GM19351 (cell line): ENCODE results near the gene KLHDC8A.

ENCODE experiments used
- ATAC-seq: cut with Tn5 transposase; IDR thresholded peaks from one replicate; pipeline ENCODE4 v1.9.1; 2021; ENCODE audit warnings: mild to moderate bottlenecking, moderate library complexity; ENCODE audit not compliant: unreplicated experiment

The KLHDC8A gene

DNA sequence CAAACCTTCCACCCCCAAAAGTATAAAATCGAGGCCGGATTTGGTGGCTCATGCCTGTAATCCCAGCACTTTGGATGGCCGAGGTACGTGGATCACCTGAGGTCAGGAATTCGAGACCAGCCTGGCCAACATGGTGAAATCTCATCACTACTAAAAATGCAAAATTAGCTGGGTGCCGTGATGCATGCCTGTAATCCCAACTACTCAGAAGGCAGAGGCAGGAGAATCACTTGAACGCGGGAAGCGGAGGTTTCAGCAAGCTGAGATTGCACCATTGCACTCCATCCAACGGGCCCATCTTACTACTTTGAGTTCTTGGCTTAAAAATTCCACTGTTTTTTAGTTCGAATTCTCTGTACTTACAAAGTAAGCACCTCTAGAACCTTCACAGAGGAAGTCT lies 11.0 kb downstream of the KLHDC8A start:
- no peak for ATAC-seq

DNA sequence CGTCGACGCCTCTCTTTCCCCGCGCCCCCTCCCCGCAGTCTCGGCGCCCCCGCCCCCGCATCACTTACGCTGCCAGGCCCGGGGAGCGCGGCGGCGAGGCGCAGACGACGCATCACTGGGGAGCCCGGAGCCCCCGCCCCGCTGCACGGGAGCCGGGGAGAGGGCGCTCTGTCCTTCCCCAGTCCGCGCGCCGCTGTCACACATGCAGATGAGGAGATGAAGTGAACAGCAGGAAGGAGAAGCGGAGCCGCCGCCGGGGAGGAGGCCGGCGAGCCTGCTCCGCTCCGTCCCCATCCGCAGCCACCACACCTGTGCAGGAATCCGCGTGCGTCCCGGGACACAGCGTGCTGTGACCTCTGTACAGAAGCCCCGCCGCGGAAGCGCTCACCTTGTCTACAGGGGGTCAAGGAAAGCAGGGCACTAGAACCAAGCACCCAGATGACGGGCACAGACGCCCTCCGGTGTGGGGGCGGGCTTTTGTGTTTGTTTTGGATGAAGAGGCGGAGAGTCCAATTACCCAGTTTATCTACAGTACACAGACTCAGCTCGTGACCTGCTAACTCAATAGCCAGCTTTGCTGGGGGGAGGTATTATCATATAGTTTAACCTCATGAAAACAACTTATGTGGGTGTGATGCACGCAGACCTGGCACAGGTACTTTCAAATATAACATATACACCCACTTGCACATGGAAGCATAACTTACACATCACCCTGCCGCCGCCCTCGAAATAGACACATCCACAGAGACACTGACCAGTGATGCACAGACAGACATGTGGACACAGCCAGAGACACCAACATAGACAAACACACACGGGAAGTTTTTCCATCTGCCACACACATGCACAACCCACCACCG lies 12.4 kb downstream of the KLHDC8A start:
- ATAC-seq = no peak

DNA sequence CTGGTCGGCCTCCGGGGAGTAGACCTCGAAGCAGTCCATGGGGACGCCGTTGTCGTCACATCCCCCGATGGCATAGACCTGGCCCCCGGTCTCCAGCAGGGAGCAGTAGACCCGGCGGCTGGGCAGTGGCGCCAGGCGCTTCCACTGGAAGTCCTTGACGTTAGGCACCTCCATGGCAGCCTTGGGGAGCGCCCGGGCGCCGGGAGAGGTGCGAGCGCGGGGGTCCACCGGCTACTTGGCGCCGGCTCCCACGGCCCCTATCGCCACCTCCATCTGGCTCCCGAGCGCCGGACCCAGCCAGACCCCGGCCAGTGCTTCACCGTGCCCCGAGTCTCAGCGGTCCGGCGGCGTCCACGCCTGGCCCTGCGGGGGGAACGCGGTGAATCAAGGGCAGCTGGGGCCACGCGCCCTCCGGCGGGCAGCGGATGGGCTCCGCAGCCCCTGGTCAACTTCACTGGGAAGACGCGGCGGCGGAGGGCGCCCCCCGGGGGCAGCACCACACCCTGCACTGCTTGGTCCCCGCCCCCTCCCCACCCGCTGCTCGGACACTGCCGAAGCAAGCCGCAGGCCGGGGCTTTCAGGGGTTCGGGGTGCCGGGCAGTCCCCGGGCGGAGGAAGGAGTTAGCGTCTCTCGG lies 13.2 kb downstream of the KLHDC8A start:
- ATAC-seq = no peak

DNA sequence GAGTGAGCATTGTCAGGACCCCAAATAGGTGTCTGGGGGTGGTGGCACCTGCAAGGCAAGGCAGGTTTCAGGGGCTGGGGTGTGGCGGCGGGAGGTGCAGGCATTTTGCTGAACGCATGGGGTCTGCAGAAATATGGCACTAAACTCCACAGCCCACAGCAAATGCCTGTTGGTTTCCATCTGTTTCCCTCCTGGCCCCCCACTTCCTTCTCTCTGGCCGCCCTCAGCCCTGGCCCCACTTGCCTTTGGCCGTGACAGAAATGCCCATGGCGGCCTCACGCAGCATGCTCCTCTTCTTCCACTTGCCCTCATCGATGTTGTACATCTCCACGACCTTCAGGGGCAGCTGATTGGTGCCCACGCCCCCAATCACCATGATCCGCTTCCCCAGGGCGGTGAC lies 13.7 kb downstream of the KLHDC8A start:
- ATAC-seq = no peak

DNA sequence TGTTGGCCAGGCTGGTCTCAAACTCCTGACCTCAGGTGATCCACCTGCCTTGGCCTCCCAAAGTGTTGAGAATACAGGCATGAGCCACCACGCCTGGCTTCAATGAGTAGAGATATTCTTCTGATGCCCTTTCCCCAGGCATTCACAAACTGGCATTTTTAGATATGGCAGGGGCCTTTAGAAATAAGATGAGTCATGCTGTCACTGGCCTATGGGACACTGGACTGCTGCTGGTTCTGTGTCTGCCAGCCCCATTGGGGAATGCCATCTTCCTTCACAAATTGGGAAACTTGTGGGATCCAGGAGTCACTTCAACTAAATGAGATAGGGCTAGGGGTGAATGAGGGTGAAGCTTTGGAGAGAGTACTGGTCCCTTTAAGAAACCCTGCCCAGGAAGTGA lies 16.0 kb downstream of the KLHDC8A start:
- ATAC-seq = no peak

DNA sequence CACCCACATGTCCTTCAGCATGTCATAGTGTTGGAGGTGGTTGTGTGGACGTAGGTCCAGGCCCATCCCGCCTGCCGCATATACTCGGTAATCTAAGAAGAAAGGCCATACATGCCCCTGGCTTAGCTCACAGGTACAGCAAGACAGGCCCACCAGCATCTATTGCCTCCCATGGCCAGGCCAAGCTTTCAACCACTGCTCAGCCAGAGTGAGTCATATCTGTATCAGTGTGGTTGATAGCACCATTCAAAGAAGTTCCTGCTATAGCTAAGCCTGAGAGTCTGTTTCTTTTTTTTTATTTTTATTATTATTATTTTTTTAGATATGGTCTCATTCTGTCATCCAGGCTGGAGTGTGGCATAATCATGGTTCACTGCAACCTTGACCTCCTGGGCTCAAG lies 17.0 kb downstream of the KLHDC8A start:
- ATAC-seq = peak; percentile 94

DNA sequence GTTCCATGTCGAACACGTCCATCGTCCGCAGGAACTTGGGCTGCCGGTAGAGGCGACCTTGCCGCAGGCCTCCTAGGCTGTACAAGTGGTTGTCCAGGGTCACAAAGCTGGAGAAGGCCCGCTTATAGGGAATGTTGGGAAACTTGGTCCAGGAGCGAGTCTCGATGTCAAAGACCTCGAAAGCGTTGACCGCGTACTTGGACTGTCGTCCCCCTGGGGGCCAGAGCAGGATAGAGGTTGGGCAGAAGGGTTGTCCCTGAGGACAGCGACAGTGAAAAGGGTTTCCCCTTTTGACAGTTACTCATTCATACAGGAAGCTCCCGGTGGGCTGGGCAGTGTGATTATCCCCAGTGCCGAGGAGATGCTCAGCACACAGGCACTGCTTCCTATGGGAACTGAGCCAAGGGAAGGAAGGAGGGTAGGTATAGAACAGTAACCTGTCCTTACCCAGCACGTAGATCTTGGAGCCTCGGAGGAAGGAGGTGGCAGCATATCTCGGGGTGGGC lies 17.5 kb downstream of the KLHDC8A start:
- peak; percentile 12 for ATAC-seq

DNA sequence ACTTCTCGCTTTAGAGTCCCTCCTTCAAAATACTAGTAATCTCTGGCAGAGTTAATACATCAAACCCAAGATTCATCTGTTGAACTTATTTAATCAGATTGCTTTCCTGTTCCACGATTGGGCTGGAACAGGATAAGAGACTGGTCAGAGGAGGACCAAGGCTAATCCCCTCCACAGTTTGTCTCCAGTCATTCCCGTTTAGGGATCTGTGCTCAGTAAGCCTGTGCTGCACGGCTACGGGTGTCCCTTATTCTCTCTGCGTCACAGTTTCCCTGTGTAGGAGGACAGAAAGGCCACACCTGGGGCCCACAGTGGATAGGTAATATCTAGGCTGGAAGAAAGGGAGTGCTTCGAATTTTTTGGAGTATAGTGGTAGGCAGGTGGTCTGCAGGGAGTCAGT lies 18.7 kb downstream of the KLHDC8A start:
- ATAC-seq = no peak

DNA sequence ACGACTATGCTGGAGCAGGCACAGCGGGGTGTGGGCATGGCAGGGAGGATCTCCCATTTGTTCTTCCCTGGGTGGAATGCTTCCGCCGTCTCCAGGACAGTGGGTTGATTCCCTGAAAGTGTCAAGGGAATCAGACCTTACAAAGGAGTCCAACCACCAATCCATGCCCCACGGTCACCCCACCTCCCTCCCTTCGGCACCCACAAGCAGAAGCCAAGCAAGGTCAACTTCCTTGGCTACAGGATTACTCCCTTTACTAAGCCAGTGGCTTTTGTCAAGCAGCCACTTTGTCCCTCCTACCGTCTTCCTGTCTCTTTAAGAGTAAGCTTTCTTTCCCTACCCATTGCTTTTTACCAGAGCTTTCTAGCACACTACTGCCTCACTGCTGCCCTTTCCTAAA lies 19.2 kb downstream of the KLHDC8A start:
- no peak for ATAC-seq

DNA sequence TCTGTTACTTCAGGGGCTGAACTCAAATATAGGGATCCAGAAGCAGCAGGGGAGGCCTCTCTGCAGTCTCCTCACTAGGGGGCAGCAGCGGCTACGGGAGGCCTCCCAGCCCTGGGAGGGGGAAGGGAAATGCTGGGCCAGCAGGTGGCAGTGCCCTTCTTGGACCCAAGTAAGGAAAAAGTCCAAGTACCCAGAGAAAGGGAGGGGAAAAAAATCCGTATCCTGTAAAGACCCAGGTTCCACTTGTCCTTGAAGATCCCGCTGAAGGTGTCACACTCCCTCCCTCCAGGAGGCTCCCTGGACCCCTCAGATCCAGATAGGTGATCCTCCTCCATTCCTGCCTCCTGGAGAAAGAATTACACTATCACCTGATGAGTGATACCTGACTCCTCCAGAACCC lies 21.0 kb downstream of the KLHDC8A start:
- no peak for ATAC-seq

DNA sequence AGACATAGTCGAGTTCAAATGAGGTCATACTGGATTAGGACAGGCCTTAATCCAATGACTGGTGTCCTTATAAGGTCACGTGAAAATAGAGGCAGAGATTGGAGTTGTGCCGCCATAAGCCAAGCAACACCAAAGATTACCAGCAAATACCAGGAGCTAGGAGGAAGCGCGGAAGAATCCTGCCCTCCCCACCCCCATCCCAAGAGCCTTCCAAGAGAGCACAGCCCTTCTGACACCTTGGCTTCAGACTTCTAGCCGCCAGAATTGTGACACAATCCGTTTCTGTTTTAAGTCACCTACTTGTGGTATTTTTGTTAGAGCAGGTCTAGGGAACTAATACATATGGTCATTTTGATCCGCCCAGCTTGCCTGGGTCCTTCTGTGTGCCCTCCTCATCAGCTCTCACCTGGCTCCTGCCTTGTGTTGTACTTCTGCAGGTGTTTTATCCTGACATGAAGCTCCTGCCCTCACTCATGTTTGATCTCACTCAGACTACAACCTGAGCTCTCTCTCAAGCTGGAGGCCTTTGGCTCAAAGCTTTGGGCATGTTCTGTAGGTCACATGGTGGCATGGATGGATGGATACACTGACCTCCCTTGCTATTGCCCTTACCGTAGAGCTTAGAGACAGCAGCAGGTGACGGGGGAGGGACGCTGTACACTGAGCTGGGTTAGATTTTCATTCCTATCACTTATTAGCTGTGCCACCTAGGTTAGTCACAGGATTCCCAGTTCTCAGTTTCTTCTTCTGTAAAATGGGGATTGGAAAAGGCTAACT lies 24.5 kb downstream of the KLHDC8A start:
- no peak for ATAC-seq

DNA sequence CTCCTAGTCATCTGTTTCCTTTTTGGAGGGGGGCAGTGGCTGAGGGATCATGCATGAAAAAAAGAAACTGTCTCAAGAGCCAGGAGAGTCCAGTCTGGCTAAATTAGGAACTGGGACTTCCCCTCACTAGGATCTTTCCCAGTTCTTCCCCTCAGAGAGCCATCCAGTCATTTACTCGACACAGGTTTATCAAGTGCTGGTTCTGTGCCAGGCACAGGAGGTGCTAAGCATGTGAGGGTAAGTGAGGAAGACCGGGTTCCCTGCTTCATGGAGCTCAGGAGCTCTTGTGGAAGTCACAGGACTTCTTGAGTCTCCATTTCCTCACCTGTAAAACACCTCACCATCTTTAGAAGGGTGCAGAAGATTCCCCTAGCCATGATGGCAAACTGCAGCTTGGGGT lies 26.6 kb downstream of the KLHDC8A start:
- ATAC-seq = no peak

DNA sequence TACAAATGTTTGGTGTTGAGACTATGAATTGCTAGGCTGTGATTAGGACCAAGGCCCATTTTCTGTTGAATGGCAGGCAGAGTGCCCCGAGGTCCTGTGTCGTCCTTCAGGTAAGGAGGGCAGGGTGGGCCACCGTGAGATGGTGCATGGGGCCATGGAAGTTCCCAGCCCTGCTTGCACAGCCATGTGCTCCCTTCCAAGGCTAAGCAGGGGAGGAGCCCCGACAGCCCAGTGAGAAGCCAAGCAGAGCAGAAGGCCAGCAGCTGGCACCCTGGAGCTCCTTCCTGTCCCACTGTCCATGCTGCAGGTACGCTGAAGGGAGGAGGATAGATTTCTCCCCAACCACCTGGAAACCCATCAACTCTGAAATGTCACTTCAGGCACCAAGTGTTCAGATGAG lies 27.0 kb downstream of the KLHDC8A start:
- ATAC-seq = no peak

DNA sequence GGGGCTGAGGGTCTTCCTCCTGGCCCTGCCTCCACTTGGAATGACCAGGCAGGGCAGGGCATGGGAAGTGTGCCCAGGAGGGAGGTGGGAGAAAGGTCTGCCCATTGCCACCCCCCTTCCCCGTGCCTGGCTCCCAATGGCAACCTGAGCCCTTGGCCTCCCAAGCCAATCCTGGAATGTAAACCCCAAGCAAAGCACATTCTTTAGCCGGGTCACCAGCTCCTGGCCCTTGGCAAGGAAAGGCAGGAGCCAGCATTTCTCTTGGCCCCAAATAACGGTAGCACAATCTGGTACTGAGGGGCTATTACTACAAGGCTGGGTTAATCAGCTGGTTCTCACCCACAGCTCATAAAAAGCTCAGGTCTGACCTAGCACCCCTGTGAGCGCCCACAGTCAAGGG lies 28.2 kb downstream of the KLHDC8A start:
- no peak for ATAC-seq

DNA sequence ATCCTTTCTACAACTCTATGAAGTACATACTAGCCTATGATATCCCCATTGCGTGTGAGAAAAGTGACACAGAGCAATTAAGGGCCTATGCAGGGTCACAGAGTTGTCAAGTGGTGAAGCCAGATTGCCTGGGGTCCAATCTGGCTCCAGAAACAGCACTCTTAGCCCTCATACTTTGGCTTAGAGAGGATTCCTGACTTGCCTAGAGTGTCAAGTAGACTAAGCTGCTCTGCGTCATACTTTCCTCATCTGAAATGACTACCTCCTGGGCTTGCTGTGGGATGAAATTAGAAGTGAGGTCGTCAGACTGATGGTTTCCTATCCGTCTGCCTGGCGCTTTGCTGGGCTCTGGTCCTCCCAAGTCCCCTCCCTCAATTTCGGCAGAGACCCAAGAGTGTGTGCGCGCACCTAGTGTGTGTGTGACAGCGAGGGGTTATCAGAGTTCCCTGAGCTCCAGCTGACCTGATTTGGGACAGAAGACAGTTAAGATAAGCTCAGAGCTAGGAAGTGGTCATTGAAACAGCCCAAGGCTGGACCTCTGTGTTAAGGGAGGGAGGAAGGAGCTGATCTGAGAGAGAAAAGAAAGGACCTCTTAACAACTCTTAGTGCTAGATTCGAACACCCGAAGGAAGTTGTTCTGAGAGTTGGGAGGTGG lies 29.8 kb downstream of the KLHDC8A start:
- ATAC-seq = no peak

DNA sequence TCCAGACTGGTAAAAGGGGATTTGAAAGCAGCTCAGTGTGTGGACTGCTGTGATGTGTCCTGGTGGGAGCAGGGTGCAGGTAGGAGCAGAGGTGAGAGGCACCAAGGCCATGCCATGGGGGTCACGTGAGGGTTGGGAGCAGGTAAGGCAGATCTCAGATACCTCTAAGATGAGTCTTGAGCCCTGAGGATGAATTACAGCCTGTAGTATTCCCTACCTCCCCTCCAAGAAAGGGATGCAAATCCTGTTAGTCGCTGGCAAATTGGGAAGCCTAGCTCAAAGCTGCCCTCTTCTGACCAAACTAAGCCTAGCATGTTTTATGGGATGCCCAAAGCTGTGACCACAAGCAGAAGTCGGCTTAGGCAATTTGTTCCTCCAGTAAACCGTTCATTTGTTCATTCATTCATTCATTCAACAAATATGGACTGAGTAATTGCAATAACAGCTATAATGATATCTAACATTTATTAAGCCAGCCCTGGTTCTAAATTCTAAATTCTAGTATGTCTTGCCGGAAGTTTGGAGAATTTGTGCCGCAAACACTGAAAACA lies 31.3 kb downstream of the KLHDC8A start:
- ATAC-seq = no peak

DNA sequence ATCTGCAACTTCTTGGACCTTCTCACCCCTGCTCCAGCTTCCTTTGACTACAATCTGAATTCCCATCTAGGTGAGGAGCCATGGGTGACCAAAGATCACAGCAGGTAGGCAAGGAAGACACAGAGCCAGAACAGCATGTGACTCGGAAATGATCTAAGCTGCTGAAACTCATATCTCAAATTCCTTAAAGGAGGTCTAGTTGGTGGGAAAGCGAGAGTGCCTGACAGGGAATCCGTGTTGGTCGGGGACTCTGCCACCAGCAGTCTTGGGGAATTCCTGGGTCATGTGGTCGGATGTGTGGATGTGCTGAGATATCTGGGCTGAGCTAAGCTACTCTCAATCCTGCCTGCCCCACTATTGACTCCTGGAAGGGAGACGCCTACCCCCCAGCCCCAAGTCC lies 31.9 kb downstream of the KLHDC8A start:
- no peak for ATAC-seq

DNA sequence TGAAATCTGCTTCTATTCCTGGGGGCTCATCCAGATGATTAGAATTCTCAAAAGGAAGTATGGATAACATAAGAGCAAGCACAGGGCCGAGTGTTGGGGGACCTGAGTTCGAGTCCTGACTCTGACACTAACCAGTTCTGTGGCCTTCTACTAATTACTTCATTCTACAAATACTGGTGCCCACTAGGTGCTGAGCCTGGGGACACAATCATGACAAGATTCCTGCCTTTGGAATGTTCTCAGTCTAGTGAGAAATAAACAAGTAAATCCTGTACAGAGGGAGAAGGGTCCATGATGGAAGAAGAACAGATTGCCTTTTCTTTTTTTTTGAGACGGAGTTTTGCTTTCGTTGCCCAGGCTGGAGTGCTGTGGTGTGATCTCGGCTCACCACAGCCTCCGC lies 32.9 kb downstream of the KLHDC8A start:
- no peak for ATAC-seq

DNA sequence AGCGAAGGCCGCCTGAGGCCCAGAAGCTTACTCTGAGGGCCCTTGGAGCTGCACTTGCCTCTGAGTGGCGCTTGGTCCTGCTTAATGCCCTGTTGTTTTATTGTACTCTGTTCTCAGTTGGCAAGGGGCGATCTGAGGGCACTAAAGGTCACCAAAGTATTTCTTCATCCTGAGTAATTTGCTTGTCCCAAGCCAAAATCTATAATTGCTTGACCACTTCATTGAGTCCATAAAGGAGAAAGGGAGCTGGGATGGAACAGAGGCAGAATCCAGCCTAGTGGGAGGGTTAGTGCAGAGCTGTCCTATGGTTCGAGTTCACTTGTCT lies 34.8 kb downstream of the KLHDC8A start:
- ATAC-seq = no peak

DNA sequence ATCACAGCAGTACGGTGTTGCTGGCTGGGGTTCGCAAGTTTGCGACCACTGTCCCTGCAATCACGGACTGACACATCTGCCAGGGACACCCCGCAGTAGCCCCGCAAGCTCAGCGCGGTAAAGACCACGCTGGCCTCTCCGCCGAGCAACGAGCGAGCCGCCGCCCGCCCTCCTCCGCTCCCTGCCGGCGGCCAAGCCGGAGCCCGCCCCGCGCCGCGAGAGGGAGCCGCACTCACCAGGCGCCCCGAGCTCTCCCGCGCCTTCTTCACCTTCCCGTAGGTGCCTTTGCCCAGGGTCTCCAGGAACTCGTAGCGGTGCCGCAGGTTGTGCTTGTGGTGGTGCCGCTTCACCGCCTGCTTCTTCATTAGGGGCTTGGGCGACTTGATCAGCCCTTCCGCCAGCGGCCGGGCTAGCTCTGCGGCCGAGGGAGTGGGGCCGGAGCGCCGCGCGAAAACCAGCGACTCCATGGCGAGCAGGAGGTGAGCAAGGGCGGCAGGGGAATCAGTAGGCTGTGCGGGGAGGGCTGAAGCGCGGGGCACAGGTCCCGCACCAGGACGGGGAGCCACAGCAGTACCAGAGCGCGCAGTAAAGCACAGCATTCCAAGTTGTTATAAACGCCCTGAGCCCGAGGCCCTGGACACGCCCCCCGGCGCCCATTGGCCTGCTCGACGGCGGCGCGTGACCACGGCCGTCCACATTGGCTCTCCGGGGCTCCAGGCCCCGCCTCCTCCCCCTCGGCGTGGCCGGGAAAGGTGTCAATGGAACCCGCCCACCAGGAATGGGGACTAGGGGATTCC lies 35.4 kb downstream of the KLHDC8A start, which contains the start of gene NUAK2:
NUAK2 (minus strand) TSS at position 584 of the 797 bp plus-strand sequence; CDS start at position 467, 117 bp downstream.
- peak; percentile 62 for ATAC-seq
